Testis (tissue), 3 donors: Measurements from ENCODE around the gene NRXN3. TPM values are rescaled to one million over a fixed set of nuclear protein-coding genes. Genes with fewer than 3 reads are reported as not detected.

Experiments used
- DNase-seq: peaks from one replicate; pipeline ENCODE4 v3.0.0-alpha.2; 2019
- H3K27ac ChIP-seq, 2 donors: fragments of 200-600 bp; sonication (generic); one replicate each; pipeline ENCODE4 v1.5.1; 2019
- H3K27me3 ChIP-seq: fragments of 200-600 bp; sonication (generic); one replicate; pipeline ENCODE4 v1.5.1; 2019
- H3K36me3 ChIP-seq: fragments of 200-600 bp; sonication (generic); one replicate; pipeline ENCODE4 v1.5.1; 2017; ENCODE audit warnings: low read depth; ENCODE audit errors: missing control alignments
- H3K4me1 ChIP-seq: fragments of 200-600 bp; sonication (generic); one replicate; pipeline ENCODE4 v1.5.1; 2019
- H3K4me3 ChIP-seq, 2 donors: fragments of 200-600 bp; sonication (generic); one replicate each; pipeline ENCODE4 v1.5.1; 2017 to 2019
- H3K9me3 ChIP-seq: fragments of 200-600 bp; sonication (generic); one replicate; pipeline ENCODE4 v1.5.1; 2017
- CTCF ChIP-seq, 3 experiments: fragments of 450-650 bp in 2 of 3; fragments of 200-600 bp in 1 of 3; sonication (generic) in 1 of 3; IDR thresholded peaks; one replicate each; pipeline ENCODE4 v1.5.1; 2016 to 2019; ENCODE audit warnings: antibody characterized with exemption in 3 of 3, mild to moderate bottlenecking in 2 of 3, moderate library complexity in 1 of 3
- POLR2A ChIP-seq: fragments of 450-650 bp; IDR thresholded peaks from one replicate; pipeline ENCODE4 v1.6.1; 2017; ENCODE audit warnings: antibody characterized with exemption, mild to moderate bottlenecking, moderate library complexity
- WGBS, 2 donors: methylation state at CpG; one replicate each; pipeline ENCODE4 v1.1.5; 2018; 5-methylcytosine and 5-hydroxymethylcytosine counted together
- intact Hi-C: fragments of 100-400 bp; cut with DNase I; formaldehyde crosslinking; loops from one replicate; pipeline ENCODE4 v1.15.1; 2023; ENCODE audit warnings: low total_unique reads
- polyA plus RNA-seq: library from polyadenylated mRNA; stranded (reverse); fragments of 350-450 nt; fragmentation: Illumina TruSeq; extraction: RNeasy Lipid Tissue Mini Kit (QIAGEN cat#74804); gene quantifications from one replicate; pipeline ENCODE4 v1.2.3, GENCODE V29; 2014; ENCODE audit warnings: low read depth, low replicate concordance; ENCODE audit not compliant: insufficient read depth
- total RNA-seq, 2 donors: library from RNA; depleted of rRNA; stranded (reverse); fragments of >200 nt; gene quantifications; one replicate each; pipeline ENCODE4 v1.2.3, GENCODE V29; 2016

The NRXN3 gene
- total and polyA plus RNA-seq, 3 donors from 2014 or later, result 3.5 to 8.0 (median 3.9) TPM

- no peak overlapping the region for H3K4me3 ChIP-seq
- no peaks in the 10 kb centered on the region for H3K27me3 ChIP-seq
- WGBS, 2 donors, result 82 to 86% methylated on average over 4 of the region's 4 CpGs
- H3K4me1 ChIP-seq, result no peaks in the 10 kb centered on the region
- no peaks in the 10 kb centered on the region for H3K36me3 ChIP-seq
- no peak for DNase-seq
- H3K27ac ChIP-seq, result no peak overlapping the region
- no peaks in the 10 kb centered on the region for H3K9me3 ChIP-seq
- TF ChIP-seq POLR2A (no peak), CTCF (IDR thresholded peaks at IDR 0.05) (no peak)
- intact Hi-C loops, result no loop called here
Observed at GRCh38 chr14:79453276-79453675, 1283.1 kb downstream of the NRXN3 start.

- TF ChIP-seq CTCF (IDR thresholded peaks at IDR 0.05) (no peak), POLR2A (no peak)
- H3K27ac ChIP-seq, result no peak overlapping the region
- H3K4me1 ChIP-seq, result no peaks in the 10 kb centered on the region
- no peak overlapping the region for H3K4me3 ChIP-seq
- H3K9me3 ChIP-seq, result no peaks in the 10 kb centered on the region
- no peaks in the 10 kb centered on the region for H3K27me3 ChIP-seq
- intact Hi-C loops, result no loop called here
- H3K36me3 ChIP-seq, result no peaks in the 10 kb centered on the region
- no peak for DNase-seq
Observed at GRCh38 chr14:79464468-79464867, 1294.3 kb downstream of the NRXN3 start.

GRCh38 chr14:79465651-79466050 is 1295.5 kb downstream of the NRXN3 start:
- H3K4me3 ChIP-seq, result no peak overlapping the region
- no peaks in the 10 kb centered on the region for H3K36me3 ChIP-seq
- H3K9me3 ChIP-seq, result no peaks in the 10 kb centered on the region
- WGBS, 2 donors, result 92 to 93% methylated on average over 3 of the region's 3 CpGs
- H3K27me3 ChIP-seq, result no peaks in the 10 kb centered on the region
- intact Hi-C loops, result no loop called here
- no peak for TF ChIP-seq POLR2A
- TF ChIP-seq CTCF (IDR thresholded peaks at IDR 0.05), result no peak
- no peaks in the 10 kb centered on the region for H3K4me1 ChIP-seq
- DNase-seq, result no peak
- H3K27ac ChIP-seq, result no peak overlapping the region

GRCh38 chr14:79466938-79467527 is 1296.9 kb downstream of the NRXN3 start:
- intact Hi-C loops, result no loop called here
- Histone ChIP-seq H3K9me3 (no peaks in the 10 kb centered on the region), H3K27ac (no peak overlapping the region), H3K36me3 (no peaks in the 10 kb centered on the region), H3K4me3 (no peak overlapping the region), H3K4me1 (no peaks in the 10 kb centered on the region), H3K27me3 (no peaks in the 10 kb centered on the region)
- DNase-seq, result no peak
- 72 to 86% methylated on average over 13 of the region's 13 CpGs for WGBS, 2 donors
- no peak for TF ChIP-seq CTCF (IDR thresholded peaks at IDR 0.05)
- no peak for TF ChIP-seq POLR2A

- Histone ChIP-seq H3K4me1 (no peaks in the 10 kb centered on the region), H3K36me3 (no peaks in the 10 kb centered on the region), H3K27me3 (no peaks in the 10 kb centered on the region), H3K4me3 (no peak overlapping the region), H3K9me3 (no peaks in the 10 kb centered on the region), H3K27ac (no peak overlapping the region)
- TF ChIP-seq CTCF (IDR thresholded peaks at IDR 0.05) (no peak), POLR2A (no peak)
- intact Hi-C loops, result no loop called here
- no peak for DNase-seq
- WGBS, 2 donors, result 74 to 80% methylated on average over 2 of the region's 2 CpGs
Observed at GRCh38 chr14:79467835-79468234, 1297.7 kb downstream of the NRXN3 start.
